Endodermal cell (in vitro differentiated cells): ENCODE data around the gene EPC1. TPM values are rescaled to one million over a fixed set of nuclear protein-coding genes. Genes with fewer than 3 reads are reported as not detected.

ENCODE experiments used
- DNase-seq: peaks from one replicate; pipeline ENCODE4 v3.0.0-alpha.2; 2017
- H3K27ac ChIP-seq: 2 replicates; pipeline ENCODE4 v1.5.1; 2013; ENCODE audit warnings: mild to moderate bottlenecking, low read depth, low read length, moderate library complexity
- H3K27me3 ChIP-seq: 2 replicates; pipeline ENCODE4 v1.6.1; 2013; ENCODE audit warnings: mild to moderate bottlenecking, low read length, moderate library complexity; ENCODE audit not compliant: insufficient read depth, control insufficient read depth, poor library complexity, severe bottlenecking
- H3K36me3 ChIP-seq: 2 replicates; pipeline ENCODE4 v1.7.0; 2013; ENCODE audit warnings: mild to moderate bottlenecking, low read length, moderate library complexity; ENCODE audit not compliant: control insufficient read depth, insufficient read depth
- H3K4me1 ChIP-seq: one replicate; pipeline ENCODE4 v1.7.0; 2013; ENCODE audit warnings: low read length; ENCODE audit not compliant: control insufficient read depth, insufficient read depth
- H3K4me3 ChIP-seq: 2 replicates; pipeline ENCODE4 v1.5.1; 2013; ENCODE audit warnings: mild to moderate bottlenecking, low read length, moderate library complexity
- H3K9ac ChIP-seq: 2 replicates; pipeline ENCODE4 v1.6.1; 2013; ENCODE audit warnings: mild to moderate bottlenecking, low read length, moderate library complexity; ENCODE audit not compliant: poor library complexity, severe bottlenecking; ENCODE audit errors: extremely low read depth
- H3K9me3 ChIP-seq: 2 replicates; pipeline ENCODE4 v1.6.1; 2013; ENCODE audit warnings: mild to moderate bottlenecking, low read length, moderate library complexity; ENCODE audit not compliant: control insufficient read depth
- H3K27ac Mint-ChIP-seq: 2 replicates; pipeline ENCODE4 v1.8.0; 2020; ENCODE audit warnings: mixed read lengths
- H3K27me3 Mint-ChIP-seq: 2 replicates; pipeline ENCODE4 v1.8.0; 2021; ENCODE audit warnings: mild to moderate bottlenecking, mixed read lengths; ENCODE audit not compliant: insufficient read depth
- H3K36me3 Mint-ChIP-seq: 2 replicates; pipeline ENCODE4 v1.8.0; 2020; ENCODE audit warnings: low read depth, mixed read lengths
- H3K4me1 Mint-ChIP-seq: 2 replicates; pipeline ENCODE4 v1.8.0; 2020; ENCODE audit warnings: mixed read lengths
- H3K4me3 Mint-ChIP-seq: 2 replicates; pipeline ENCODE4 v1.8.0; 2020; ENCODE audit warnings: mild to moderate bottlenecking, moderate library complexity, mixed read lengths
- H3K9me3 Mint-ChIP-seq: 2 replicates; pipeline ENCODE4 v1.8.0; 2020; ENCODE audit warnings: mild to moderate bottlenecking, mixed read lengths
- WGBS, 2 experiments: methylation state at CpG; one replicate each; pipeline versions ENCODE4 v1.1.5 to v1.1.7; 2013; ENCODE audit warnings: missing lambda C conversion rate in 2 of 2, mixed read lengths in 1 of 2; ENCODE audit not compliant: insufficient coverage in 1 of 2, insufficient read length in 1 of 2; 5-methylcytosine and 5-hydroxymethylcytosine counted together
- total RNA-seq, 2 donors: library from RNA; stranded (reverse); fragmentation: NEBNext Ultra II Directional in 1 of 2; extraction: Animal tissue kit (Norgen Biotek cat#: 25700) in 1 of 2; gene quantifications; 2 replicates in 1 of 2; 3 replicates in 1 of 2; pipeline ENCODE4 v1.2.1, GENCODE V29; 2021
- TF ChIP-seq, protein P1 (sequence below): fragments of 200-600 bp; sonication (generic); conservative IDR thresholded peaks from 2 replicates; pipeline ENCODE4 v1.5.0; 2021; ENCODE audit warnings: antibody characterized with exemption, mild to moderate bottlenecking

EPC1 gene
- total RNA-seq, 2 donors from 2014 or later, result 27.9 to 40.3 TPM

DNA sequence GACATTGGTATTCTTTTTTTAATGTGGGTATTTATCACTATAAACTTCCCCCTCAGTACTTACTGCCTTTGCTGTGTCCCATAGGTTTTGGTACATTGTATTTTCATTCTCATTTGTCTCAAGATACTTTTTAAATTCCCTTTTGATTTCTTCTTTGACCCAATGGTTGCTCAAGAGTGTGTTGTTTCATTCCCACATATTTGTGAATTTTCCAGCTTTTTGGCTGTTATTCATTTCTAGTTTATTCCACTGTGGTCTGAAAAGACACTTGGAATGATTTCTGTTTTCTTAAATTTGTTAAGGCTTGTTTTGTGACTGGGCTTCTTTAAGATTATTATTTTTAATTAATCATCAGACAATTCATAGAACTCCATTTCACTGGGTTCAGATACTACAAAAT is 105.0 kb downstream of the EPC1 start:
- Mint-ChIP-seq H3K27me3 (peaks cover 2% of the 10 kb centered on the region), H3K27ac (no peak overlapping the region), H3K36me3 (no peaks in the 10 kb centered on the region), H3K4me1 (peaks cover 5% of the 10 kb centered on the region), H3K4me3 (no peak overlapping the region), H3K9me3 (no peaks in the 10 kb centered on the region)
- no peak overlapping the region for H3K4me3 ChIP-seq
- no peaks in the 10 kb centered on the region for H3K36me3 ChIP-seq
- no peak overlapping the region for H3K9ac ChIP-seq
- H3K27ac ChIP-seq, result no peak overlapping the region
- no peak for DNase-seq
- H3K4me1 ChIP-seq, result no peaks in the 10 kb centered on the region
- H3K27me3 ChIP-seq, result no peaks in the 10 kb centered on the region
- H3K9me3 ChIP-seq, result no peaks in the 10 kb centered on the region
- TF ChIP-seq, protein P1, sequence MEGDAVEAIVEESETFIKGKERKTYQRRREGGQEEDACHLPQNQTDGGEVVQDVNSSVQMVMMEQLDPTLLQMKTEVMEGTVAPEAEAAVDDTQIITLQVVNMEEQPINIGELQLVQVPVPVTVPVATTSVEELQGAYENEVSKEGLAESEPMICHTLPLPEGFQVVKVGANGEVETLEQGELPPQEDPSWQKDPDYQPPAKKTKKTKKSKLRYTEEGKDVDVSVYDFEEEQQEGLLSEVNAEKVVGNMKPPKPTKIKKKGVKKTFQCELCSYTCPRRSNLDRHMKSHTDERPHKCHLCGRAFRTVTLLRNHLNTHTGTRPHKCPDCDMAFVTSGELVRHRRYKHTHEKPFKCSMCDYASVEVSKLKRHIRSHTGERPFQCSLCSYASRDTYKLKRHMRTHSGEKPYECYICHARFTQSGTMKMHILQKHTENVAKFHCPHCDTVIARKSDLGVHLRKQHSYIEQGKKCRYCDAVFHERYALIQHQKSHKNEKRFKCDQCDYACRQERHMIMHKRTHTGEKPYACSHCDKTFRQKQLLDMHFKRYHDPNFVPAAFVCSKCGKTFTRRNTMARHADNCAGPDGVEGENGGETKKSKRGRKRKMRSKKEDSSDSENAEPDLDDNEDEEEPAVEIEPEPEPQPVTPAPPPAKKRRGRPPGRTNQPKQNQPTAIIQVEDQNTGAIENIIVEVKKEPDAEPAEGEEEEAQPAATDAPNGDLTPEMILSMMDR, result no peak

DNA sequence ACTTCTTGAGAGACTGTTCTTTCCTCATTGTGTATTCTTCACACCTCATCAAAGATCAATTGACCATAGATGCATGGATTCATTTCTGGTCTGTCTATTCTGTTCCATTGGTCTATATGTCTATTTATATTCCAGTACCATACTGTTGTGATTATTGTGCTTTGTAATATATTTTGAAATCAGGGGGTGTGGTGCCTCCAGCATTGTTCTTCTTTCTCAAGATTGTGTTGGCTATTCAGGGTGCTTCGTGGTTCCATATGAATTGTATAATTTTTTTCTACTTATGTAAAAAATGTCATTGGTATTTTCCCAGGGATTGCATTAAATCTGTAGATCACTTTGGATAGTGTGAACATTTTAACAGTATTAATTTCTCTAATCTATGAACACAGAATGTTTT is 106.5 kb downstream of the EPC1 start:
- 100% methylated on average over 1 of the region's 1 CpG; no CpG with 5 or more reads in 1 of the 2 experiments for WGBS, 2 experiments

DNA sequence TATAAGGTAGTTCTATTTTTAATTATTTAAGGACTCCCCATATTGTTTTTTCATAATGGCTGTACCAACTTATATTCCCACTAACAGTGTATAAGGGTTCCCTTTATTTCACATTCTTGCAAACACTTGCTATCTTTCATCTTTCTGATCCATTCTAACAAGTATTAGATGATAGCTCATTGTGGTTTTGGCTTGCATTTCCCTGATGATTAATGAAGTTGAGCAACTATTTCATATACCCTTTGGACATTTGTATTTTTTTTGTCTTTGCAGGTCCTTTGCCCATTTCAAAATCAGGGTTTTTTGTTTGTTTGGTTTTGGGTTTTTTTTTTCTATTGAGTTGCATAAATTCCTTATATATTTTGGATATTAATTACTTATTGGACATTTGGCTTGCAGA is 107.2 kb downstream of the EPC1 start:
- no peak overlapping the region for H3K4me3 ChIP-seq
- H3K27ac ChIP-seq, result no peak overlapping the region
- DNase-seq, result no peak
- H3K27me3 ChIP-seq, result no peaks in the 10 kb centered on the region
- no peaks in the 10 kb centered on the region for H3K36me3 Mint-ChIP-seq
- no peaks in the 10 kb centered on the region for H3K4me1 ChIP-seq
- peaks cover 2% of the 10 kb centered on the region for H3K27me3 Mint-ChIP-seq
- peaks cover 4% of the 10 kb centered on the region for H3K9me3 Mint-ChIP-seq
- H3K9me3 ChIP-seq, result peaks cover under 1% of the 10 kb centered on the region
- no peak overlapping the region for H3K4me3 Mint-ChIP-seq
- peaks cover 5% of the 10 kb centered on the region for H3K4me1 Mint-ChIP-seq
- TF ChIP-seq, protein P1, result no peak
- no peaks in the 10 kb centered on the region for H3K36me3 ChIP-seq
- H3K9ac ChIP-seq, result no peak overlapping the region
- H3K27ac Mint-ChIP-seq, result no peak overlapping the region

More for the DNA sequence above, 106.5 kb downstream of the EPC1 start:
- no peak overlapping the region for H3K4me3 Mint-ChIP-seq
- H3K27me3 Mint-ChIP-seq, result peaks cover 2% of the 10 kb centered on the region
- Histone ChIP-seq H3K4me1 (no peaks in the 10 kb centered on the region), H3K9ac (no peak overlapping the region), H3K36me3 (no peaks in the 10 kb centered on the region), H3K27ac (no peak overlapping the region), H3K9me3 (no peaks in the 10 kb centered on the region), H3K27me3 (no peaks in the 10 kb centered on the region), H3K4me3 (no peak overlapping the region)
- no peaks in the 10 kb centered on the region for H3K36me3 Mint-ChIP-seq
- TF ChIP-seq, protein P1, result no peak
- H3K27ac Mint-ChIP-seq, result no peak overlapping the region
- peaks cover 5% of the 10 kb centered on the region for H3K4me1 Mint-ChIP-seq
- H3K9me3 Mint-ChIP-seq, result no peaks in the 10 kb centered on the region
- DNase-seq, result no peak
